GM19372 (cell line): Measurements from ENCODE around the gene ALDH7A1.
"Not testable (repeated sequence)": the region's sequence is repeated elsewhere in the genome, so short reads cannot be mapped to it uniquely, and the experiment has no call there.

ENCODE experiments used
- ATAC-seq: cut with Tn5 transposase; IDR thresholded peaks from one replicate; pipeline ENCODE4 v1.9.1; 2021; ENCODE audit warnings: mild to moderate bottlenecking, low read depth, moderate library complexity; ENCODE audit not compliant: unreplicated experiment

Gene ALDH7A1

DNA sequence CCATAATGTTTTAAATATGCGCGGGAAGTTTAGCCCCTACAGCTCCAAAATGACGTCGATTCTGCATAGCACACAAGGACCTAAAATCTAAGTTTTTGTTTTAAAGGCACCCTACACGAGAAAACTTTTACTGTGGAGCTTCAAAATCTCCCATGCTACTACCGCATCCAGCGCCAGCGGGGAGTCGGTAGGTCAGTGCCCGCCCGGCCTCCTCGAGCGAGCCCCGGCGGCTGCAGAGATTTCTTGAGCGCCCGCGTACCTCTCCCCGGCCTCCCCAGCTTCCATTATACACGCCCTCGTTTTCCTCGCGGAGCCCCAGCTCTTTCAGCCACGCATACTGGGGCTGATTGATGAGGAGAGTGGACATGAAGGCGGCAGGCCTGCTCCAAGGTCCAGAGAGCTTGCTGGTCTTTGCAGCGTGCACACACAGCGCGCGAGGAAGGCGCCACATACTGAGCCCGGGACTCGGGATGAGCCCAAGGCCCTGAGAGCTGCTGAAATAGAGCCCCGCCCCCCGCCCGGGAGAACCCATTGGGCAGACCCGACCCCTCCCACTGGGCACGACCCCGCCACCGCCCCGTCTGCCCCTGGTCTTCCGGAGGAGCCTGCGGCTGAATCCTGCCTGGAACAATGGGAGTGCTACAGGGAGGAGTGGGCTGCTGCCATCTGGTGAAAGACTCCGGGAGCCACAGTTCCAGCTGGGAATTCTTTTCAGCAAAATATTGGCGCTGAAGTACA, at the start of gene ALDH7A1:
ALDH7A1 (minus strand) TSS at position 472 of the 738 bp plus-strand sequence; CDS start at position 451, 21 bp downstream.
- ATAC-seq: peak; percentile 79

DNA sequence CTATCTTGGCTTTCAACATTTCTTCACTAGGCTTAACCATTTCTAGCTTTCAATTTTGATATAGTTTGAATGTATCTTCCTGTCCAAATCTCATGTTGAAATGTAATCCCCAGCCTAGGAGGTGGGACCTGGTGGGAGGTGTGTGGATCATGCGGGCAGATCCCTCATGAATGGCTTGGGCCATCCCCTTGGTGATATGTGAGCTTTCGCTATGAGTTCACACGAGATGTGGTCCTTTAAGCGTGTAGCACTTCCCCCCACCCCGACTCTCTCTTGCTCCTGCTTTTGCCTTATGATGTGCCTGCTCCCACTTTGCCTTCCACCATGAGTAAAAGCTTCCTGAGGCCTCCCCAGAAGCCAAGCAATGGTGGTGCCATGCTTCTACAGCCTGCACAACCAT, 46.4 kb upstream of the ALDH7A1 start:
- ATAC-seq: no peak

DNA sequence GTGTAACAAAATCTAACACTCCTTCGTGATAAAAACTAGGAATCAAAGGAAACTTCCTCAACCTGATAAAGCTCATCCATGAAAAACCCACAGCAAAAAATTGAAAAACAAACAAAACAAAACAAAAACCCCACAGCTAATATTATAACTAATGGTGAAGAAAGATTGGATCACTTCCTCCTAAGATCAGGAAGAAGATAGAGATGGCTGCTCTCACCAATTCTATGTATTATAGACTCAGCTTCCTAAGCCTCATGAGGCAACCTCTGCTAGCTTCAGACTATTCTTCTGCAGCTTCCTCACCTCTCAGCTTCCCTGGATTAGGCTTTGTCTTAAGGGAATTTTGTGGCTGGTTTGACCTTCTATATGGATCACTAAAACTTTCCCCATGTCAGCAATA, 45.8 kb upstream of the ALDH7A1 start:
- ATAC-seq: no peak

DNA sequence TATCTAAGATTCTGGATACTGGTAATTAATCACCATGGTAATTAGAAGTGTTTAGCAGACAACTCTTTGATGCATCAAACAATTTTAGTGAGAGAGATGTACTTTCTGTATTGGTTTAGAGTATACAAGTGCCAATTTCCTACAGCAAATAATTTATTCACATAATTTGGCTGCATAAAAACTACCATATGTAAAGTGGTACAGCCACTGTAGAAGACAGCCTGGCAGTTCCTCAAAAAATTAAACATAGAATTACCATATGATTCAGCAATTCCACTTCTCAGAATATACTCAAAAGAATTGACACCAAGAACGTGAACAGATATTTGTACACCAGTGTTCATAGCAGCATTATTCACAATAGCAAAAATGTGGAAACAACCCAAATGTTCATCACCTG, 41.9 kb upstream of the ALDH7A1 start:
- ATAC-seq: no peak

DNA sequence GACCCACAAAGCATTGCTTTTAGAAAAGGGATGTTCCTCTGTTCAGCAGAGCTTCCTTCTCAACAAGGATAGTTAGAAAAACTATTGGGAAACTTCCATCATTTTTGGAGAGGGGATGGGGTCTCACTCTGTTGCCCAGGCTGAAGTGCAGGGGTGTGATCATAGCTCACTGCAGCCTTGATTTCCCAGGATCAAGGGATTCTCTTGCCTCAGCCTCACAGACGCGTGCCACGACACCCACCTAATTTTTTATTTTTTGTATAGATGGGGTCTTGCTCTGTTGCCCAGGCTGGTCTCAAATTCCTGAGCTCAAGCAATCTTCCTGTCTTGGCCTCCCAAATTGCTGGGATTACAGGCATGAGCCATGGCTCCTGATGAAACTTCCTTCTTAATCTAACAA, 40.6 kb upstream of the ALDH7A1 start:
- no peak for ATAC-seq

DNA sequence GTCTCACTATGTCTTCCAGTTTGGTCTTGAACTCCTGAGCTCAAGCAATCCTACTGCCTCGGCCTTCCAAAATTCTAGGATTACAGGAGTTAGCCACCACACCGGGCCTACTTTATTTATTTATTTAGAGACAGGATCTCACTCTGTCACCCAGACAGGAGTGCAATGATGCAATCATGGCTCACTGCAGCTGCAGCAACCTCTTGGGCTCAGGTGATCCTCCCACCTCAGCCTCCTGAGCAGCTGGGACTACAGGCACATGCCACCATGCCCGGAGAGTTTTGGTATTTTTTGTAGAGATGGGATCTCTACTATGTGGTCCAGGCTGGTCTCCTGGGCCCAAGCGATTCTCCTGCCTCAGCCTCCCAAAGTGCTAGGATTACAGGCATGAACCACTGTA, 38.5 kb upstream of the ALDH7A1 start:
- no peak for ATAC-seq

DNA sequence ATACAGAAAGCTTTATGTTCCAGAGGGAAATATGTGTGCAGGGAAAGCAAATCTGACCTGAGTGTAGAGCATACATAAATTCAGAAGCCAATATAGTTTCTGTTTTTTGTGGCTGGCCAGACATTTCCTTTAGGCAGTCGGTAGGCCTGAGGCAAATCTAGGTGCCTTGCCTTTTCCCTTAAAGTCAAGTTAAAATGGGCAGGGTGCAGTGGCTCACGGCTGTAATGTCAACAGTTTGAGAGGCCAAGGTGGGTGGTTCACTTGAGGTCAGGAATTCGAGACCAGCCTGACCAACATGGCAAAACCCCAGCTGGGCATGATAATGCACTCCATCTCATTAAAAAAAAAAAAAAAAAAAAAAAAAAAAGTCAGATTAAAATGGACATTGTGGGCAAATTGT, 36.9 kb upstream of the ALDH7A1 start:
- no peak for ATAC-seq

DNA sequence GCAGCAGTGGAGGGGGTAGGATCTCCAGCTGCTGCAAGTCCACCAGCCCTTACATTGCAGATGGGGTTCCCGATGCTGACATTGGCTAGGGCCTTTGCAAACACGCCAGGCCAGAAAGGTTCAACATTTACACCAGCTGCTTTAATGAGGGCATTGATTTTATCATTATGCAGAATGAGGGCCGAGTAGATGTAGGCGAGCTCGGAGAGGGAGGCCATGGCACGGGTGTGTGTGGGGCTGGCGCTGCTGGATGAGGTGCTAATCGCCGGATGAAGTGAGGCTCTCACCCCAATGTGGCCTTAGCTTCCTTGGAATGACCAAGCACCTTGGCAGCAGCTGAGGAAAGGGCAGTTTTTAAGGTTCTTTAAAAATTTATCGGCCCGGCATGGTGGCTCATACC, 33.1 kb upstream of the ALDH7A1 start:
- no peak for ATAC-seq

DNA sequence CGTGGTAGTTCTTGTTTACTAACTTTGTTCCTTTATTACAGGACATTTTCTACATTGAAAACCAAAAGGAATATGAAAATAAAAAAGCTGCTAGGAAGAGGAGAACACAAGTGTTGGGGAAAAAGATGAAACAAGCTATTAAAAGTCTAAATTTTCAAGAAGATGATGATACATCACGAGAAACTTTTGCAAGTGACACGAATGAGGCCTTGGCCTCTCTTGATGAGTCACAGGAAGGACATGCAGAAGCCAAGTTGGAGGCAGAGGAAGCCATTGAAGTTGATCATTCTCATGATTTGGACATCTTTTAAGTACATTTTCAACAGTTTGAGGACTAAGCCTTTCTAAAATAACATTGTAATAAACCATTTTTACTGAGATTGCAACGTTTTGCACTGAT, 29.5 kb upstream of the ALDH7A1 start:
- ATAC-seq: no peak

DNA sequence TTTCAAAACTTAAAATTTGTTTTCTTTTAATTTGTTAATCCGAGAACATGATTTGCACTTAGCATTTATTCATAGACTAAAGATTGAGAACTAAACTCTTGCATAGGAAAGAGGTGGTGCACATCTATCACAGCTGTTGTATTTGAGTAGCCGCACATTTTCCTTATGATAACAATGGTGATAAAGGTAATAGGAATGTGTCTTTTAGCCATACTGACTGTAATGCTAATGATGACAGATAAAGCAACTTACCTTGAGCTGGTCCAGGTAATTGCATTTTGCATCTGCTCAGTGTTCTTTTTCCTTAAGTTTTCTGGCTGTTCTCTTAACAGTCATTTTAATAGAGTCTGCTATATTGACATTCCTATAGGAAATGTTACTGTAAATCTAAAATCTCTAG, 24.8 kb upstream of the ALDH7A1 start:
- ATAC-seq: no peak

DNA sequence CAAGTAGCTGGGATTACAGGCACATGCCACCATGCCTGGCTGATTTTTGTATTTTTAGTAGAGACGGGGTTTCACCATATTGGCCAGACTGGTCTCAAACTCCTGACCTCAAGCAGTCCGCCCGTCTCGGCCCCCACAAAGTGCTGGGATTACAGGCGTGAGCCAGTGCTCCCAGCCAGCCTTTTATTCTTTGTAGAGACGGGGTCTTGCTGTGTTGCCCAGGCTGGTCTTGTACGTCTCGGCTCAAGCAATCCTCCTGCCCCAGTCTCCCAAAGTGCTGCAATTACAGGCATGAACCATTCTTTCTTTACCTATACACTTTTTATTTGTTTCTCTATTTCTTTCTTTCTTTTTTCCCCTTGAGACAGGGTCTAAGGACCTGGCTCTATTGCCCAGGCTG, 22.6 kb upstream of the ALDH7A1 start:
- ATAC-seq: not testable (repeated sequence)

DNA sequence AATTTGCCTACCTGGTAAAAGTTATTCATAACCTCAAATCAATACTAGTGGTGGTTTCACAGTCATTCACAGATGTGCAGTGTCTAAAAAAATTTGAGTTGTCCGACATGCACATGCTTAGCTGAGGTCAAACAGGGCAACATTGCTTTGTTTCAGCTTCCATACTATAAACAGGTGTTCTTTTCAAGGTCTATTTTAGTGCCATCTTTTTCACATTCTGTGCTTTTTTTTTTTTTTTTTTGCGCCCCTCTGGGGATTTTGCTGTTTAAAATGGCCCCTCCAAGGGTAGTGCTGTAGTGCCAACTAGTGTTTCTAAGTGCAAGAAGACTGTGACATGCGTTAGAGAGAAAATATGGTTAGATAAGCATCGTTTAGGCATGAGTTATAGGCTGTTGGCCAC, 20.3 kb upstream of the ALDH7A1 start:
- peak; percentile 84 for ATAC-seq

DNA sequence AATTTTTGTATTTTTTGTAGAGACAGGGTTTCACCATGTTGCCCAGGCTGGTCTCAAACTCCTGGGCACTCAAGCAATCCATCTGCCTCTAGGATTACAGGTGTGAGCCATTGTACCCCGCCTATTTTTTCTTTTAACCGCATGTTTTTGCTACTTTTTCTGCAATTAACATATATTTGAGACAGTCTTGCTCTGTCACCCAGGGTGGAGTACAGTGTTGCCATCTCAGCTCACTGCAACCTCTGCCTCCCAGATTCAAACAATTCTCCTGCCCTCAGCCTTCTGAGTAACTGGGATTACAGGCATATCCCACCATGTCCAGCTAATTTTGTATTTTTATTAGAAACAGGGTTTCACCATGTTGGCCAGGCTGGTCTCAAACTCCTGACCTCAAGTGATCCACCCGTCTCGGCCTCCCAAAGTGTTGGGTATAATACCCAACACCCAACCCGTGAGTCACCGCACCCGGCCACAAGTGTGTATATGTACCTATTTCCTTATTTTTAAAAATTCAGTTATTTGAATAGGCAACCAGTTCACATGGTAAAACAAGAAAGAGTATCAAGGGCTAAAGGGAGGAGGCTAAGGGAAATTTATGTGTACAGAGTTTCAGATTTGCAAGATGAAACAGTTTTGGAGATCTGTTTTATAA, 19.0 kb upstream of the ALDH7A1 start:
- no peak for ATAC-seq

DNA sequence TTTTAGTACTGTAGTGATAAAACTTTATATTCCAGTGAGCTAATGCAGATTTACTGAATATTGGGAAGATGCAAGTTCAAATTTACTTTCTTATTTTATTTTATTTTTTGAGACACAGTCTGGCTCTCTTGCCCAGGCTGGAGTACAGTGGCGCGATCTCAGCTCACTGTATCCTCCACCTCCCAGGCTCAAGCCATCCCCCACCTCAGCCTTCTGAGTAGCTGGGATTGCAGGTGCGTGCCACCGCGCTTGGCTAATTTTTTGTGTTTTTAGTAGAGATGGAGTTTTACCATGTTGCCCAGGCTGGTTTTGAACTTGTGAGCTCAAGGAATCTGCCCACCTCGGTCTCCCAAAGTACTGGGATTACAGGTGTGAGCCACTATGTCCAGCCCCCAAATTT, 15.6 kb upstream of the ALDH7A1 start:
- no peak for ATAC-seq

DNA sequence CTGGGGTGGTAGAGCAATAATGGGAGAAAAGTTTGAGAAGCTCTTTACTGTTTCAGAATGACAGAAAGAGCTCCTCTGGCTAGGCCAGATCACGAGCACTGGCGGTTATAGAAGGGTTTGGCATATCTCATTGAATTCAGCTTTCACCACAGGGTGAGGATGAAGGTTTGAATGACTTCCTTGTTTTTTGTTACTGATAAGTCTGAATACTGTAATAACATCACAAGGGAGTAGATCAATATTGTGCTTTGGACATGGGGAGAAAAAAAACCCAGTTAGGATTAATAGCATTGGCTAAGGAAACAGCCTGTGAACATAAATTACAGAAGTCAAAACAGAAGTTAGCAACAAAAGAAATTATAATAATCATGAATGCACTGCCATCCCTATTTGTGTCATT, 15.1 kb upstream of the ALDH7A1 start:
- no peak for ATAC-seq

DNA sequence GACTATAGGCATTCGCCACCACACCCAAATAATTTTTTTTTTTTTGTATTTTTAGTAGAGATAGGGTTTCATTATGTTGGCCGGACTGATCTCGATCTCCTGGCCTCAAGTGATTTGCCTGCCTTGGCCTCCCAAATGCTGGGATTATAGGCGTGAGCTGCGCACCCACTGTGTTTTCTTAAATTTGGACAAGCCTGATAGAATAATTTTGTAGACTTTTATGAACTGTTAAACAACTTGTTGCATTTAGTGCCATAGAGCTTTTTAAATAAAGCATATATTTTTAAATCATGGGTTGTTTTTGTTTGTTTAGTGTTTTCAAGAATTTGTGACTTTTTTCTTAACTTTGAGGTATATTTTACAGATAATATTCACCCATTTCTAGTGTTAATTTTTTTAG, 10.5 kb upstream of the ALDH7A1 start:
- no peak for ATAC-seq

DNA sequence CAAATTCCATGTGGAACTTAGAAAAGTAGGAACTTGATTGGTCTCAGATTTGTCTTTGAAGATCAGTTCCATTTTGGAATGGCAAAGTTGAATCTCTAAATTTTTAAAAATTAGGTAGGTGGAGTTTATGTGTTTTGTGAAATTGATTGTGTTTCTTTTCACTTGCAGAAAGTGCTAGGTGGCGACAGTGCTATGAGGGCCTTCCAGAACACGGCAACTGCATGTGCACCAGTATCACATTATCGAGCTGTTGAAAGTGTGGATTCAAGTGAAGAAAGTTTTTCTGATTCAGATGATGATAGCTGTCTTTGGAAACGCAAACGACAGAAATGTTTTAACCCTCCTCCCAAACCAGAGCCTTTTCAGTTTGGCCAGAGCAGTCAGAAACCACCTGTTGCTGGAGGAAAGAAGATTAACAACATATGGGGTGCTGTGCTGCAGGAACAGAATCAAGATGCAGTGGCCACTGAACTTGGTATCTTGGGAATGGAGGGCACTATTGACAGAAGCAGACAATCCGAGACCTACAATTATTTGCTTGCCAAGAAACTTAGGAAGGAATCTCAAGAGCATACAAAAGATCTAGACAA, 8.5 kb upstream of the ALDH7A1 start:
- ATAC-seq: no peak

DNA sequence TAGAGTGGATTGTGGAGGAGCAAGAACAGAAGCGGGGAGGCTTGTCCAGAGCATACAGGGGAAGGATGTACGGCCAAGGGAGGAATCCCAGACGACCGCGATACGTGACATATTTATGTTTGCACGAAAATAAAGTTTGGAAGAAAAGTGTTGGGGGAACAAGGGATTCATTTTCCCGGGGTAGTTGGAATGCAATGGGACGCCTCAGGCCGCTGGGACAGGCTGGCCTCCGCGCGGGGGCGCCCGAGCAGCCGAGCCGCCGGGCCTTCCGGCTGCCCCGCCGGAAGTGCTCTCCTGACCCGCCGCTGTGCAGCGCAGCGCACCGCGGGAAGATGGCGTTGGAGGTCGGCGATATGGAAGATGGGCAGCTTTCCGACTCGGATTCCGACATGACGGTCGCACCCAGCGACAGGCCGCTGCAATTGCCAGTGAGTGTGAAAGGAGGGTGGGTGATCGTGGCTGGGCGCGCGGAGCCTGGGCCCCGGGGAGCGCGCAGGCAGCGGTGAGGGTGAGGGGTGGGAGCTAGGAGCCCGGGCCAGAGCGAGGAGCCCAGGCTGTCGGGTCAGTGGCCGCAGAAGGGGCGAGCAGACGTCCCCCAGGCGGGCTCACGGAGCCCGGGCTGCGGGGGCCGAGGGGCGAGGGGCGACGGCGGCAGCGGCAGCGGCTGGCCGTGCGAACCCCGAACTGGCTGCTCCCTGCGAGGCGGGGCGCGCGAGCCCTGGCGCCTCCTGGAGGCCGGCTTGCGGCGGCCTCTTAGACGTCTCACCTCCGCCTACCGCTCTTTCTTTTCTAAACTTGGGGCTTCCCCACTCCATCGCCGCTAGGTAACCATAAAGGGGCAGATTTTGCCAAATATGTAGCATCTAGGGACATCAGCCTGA, 5.9 kb upstream of the ALDH7A1 start, which contains the start of gene PHAX:
PHAX (plus strand) TSS at position 317 of the 881 bp plus-strand sequence; CDS start at position 333, 16 bp downstream.
- ATAC-seq: peak; percentile 95

DNA sequence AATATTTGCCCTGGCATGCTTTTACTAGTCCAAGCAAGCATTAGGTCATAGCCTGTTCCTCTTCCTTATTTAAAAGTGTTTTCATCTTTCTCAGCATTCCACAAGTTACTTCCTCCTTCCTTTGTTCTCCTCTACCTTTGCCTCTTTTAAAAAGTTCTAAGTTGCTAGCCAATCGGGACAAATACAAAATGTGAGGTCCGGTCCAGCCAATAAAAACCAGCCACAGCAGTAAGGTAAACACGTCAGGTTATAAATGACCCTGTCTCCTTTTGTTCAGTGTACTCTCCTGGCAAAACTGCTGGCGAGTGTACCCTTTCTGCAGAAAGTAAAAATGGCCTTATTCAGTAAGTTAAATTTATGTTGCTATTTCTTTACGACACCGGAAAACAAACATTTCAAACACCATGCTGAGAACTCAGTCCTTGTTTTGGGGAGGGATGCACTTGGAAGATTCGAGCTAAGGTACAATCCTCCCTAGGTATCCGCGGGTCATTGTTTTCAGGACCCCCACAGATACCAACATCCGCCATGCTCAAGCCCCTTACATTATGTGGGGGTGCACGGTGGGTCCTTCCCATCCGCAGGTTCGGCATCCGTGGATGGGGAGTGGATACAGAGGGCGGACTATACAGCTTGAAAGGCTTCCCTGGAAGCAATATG, 5.1 kb upstream of the ALDH7A1 start:
- not testable (repeated sequence) for ATAC-seq

DNA sequence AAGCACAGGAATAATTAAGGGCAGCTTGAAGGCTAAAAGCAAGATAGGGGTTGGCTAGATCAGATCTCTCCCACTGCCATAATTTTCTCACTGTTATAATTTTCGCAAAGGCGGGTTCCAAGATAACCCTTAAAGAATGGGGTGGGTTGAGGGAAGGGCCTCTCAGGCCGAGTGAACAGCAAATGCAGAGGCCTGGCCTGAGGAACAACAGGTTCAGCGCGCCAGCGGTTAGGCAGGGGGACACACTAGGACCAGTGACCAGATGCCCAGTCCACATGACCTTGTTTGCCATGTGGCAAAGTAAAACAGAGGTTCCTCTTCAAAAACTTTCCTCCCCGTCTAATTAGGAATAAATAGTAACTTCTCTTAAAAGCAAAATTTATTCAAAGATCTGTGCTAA, 4.5 kb upstream of the ALDH7A1 start:
- ATAC-seq: no peak
